ENCODE results near the gene TGM2. TPM values are rescaled to one million over a fixed set of nuclear protein-coding genes. Genes with fewer than 3 reads are reported as not detected.

The TGM2 gene
- total and polyA plus RNA-seq, 2 donors from 2014 or later: 44.6 to 611 TPM

DNA sequence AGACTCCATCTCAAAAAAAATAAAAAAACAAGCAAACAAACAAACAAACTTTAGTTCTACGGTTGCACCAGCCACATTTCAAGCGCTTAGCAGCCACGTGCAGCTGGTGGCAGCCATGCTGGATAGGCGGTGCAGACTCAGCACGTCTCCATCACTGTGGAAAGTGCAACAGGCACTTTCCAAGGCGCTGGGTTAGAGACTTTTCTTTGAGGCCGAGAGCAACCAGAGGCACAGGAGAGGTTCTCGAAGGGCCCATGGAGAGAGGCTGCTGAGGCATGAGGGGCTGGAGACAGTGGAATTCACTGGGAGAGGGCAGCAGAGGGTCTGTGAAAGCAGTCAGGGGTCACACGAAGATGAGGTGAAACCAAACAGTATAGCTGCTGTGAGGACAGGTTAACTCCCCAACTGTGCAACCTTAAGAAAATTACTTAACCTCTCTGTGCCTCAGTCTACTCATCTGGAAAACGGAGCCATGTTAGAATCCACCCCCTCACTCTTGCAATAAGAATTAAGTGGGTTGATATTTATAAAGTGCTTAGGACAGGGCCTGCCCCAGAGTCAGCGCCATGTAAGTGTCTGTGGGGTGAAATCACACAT lies 27.5 kb downstream of the TGM2 start:
- Histone ChIP-seq H3K4me1 (ENCODE audit: control insufficient read depth in 2 of 3, insufficient read depth in 2 of 3, low read depth in 1 of 3, low read length in 3 of 3) (peaks cover 0 to 13% (median 12%) of the 10 kb centered on the region in 3 donors), H3K4me3 (ENCODE audit: low read length in 3 of 3) (no peak overlapping the region), H3K27ac (ENCODE audit: low read depth in 2 of 2, low read length in 2 of 2) (no peak overlapping the region), H3K27me3 (ENCODE audit: control insufficient read depth, insufficient read depth, low read length) (no peaks in the 10 kb centered on the region), H3K36me3 (ENCODE audit: control insufficient read depth in 2 of 3, insufficient read depth in 3 of 3, low read length in 3 of 3) (peaks cover 0 to 2% (median 0%) of the 10 kb centered on the region in 3 donors), H3K9ac (ENCODE audit: low read length in 3 of 3) (no peak overlapping the region), H3K9me3 (ENCODE audit: control insufficient read depth in 2 of 3, insufficient read depth in 1 of 3, low read length in 3 of 3) (no peaks in the 10 kb centered on the region)
- DNase-seq: peak in 1 of 5 donors; percentile 16
- no peak for FAIRE-seq
- intact Hi-C loops (cut with DNase I): no loop called here
- no peak for TF ChIP-seq CTCF (IDR thresholded peaks at IDR 0.05; ENCODE audit: borderline replicate concordance, extremely low read depth, insufficient read depth)

DNA sequence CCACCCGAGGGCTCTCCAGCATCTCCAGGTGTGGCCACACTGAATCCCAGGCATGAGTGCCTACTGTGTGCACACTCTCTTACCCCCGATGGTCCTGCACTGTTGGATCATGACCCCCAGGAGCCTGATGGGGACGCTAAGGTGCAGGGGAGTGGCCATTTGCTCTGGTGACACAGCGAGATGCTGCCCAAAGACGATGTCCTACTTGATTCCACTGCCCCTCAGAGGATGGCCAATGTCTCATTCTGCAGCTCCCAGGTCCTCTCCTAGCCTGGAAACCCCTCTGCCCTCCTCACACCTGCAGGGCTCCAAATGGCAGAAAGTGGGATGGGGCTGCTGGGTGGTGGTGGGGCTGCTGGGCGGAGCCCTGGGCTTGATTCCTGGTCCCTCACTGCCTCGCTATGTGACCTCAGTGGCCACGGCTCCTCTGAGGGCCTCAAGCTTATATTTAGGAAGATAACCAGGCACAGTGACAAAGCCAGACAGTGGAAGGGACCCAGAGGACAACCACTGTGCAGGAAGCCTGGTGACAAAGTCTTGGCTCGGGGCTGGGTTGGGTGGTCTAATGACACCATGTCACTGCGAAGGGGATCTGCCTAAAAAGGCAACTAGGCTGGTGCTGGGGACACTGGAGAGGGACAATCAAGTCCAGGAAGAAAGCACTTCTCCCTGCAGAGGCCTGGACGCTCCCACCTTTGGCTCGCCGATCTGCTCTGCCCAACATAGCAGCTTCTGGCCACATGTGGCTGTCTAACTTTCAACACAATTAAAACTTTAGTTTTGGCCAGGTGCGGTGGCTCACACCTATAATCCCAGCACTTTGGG lies 28.4 kb downstream of the TGM2 start:
- intact Hi-C loops (cut with DNase I): no loop called here
- Histone ChIP-seq H3K9ac (ENCODE audit: low read length in 3 of 3) (no peak overlapping the region), H3K4me1 (ENCODE audit: control insufficient read depth in 2 of 3, insufficient read depth in 2 of 3, low read depth in 1 of 3, low read length in 3 of 3) (peaks cover 0 to 13% (median 12%) of the 10 kb centered on the region in 3 donors), H3K9me3 (ENCODE audit: control insufficient read depth in 2 of 3, insufficient read depth in 1 of 3, low read length in 3 of 3) (no peaks in the 10 kb centered on the region), H3K27ac (ENCODE audit: low read depth in 2 of 2, low read length in 2 of 2) (no peak overlapping the region), H3K27me3 (ENCODE audit: control insufficient read depth, insufficient read depth, low read length) (no peaks in the 10 kb centered on the region), H3K4me3 (ENCODE audit: low read length in 3 of 3) (no peak overlapping the region), H3K36me3 (ENCODE audit: control insufficient read depth in 2 of 3, insufficient read depth in 3 of 3, low read length in 3 of 3) (peaks cover 0 to 2% (median 0%) of the 10 kb centered on the region in 3 donors)
- no peak for TF ChIP-seq CTCF (IDR thresholded peaks at IDR 0.05; ENCODE audit: borderline replicate concordance, extremely low read depth, insufficient read depth)
- no peak for FAIRE-seq
- DNase-seq: peak in 2 of 5 donors; percentile 24 to 43

DNA sequence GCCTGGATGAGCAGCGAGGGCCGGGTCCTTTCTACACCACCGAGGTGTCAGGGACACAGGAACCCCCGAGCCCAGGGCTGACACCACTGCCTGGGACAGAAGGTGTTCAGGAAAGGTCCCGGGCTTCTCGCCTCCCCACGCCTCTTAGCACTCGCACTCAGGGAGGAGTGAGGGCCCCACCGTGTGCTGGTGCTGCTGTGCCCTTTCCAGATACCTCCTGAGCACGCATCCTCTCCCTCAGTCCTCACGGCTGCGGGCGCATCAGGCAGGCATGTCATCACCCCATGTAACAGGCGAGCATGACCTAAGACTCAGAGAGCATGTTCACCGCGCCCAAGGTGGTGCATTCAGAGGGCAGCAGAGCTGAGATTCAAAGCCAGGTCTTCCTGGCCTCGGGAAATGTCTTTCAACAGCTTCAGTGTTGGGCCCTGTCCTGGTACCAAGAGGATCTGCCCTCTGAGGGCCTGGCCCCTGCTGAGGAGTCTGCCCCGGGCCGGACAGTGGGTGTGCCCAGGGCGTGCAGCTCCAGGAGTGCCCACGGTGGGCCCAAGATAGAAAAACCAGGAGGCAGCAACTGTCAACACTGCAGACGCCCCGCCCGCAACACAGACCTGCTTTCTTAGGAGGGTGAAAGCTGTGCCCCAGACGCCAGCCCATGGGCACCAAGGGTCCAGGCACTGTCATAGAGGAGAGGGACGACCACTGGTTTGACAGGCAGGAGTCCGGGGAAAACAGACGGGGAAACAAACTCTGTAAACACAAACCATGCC lies 29.2 kb downstream of the TGM2 start:
- Histone ChIP-seq H3K4me1 (ENCODE audit: control insufficient read depth in 2 of 3, insufficient read depth in 2 of 3, low read depth in 1 of 3, low read length in 3 of 3) (peaks cover 0 to 12% (median 11%) of the 10 kb centered on the region in 3 donors), H3K4me3 (ENCODE audit: low read length in 3 of 3) (no peak overlapping the region), H3K27ac (ENCODE audit: low read depth in 2 of 2, low read length in 2 of 2) (peak overlapping the region in 1 of 2 donors; percentile 11), H3K9me3 (ENCODE audit: control insufficient read depth in 2 of 3, insufficient read depth in 1 of 3, low read length in 3 of 3) (no peaks in the 10 kb centered on the region), H3K9ac (ENCODE audit: low read length in 3 of 3) (no peak overlapping the region), H3K27me3 (ENCODE audit: control insufficient read depth, insufficient read depth, low read length) (no peaks in the 10 kb centered on the region), H3K36me3 (ENCODE audit: control insufficient read depth in 2 of 3, insufficient read depth in 3 of 3, low read length in 3 of 3) (peaks cover 0 to 2% (median 0%) of the 10 kb centered on the region in 3 donors)
- FAIRE-seq: no peak
- no peak for TF ChIP-seq CTCF (IDR thresholded peaks at IDR 0.05; ENCODE audit: borderline replicate concordance, extremely low read depth, insufficient read depth)
- intact Hi-C loops (cut with DNase I): no loop called here
- peak in 2 of 5 donors; percentile 29 to 71 for DNase-seq

Measured in kidney (tissue), 14 donors.